ENCODE data around the gene SHISA9. TPM values are rescaled to one million over a fixed set of nuclear protein-coding genes. Genes with fewer than 3 reads are reported as not detected.

The SHISA9 gene
- total RNA-seq, 1 experiment from 2014 or later: not detected

Other genes starting within 250 kb of the SHISA9 start
- 8.1 TPM for gene CPPED1, start 97.7 kb upstream of the SHISA9 start, total RNA-seq (2021; ENCODE audit: unreplicated experiment)